Measurements from ENCODE around the gene SLC39A8.
"Not testable (repeated sequence)": the region's sequence is repeated elsewhere in the genome, so short reads cannot be mapped to it uniquely, and the experiment has no call there.

The SLC39A8 gene

GRCh38 chr4:102344954-102345794, at the start of gene SLC39A8:
SLC39A8 (minus strand) TSS chr4:102345482; CDS start chr4:102344662, 820 bp downstream.
- DNase-seq = peak; percentile 86

DNA sequence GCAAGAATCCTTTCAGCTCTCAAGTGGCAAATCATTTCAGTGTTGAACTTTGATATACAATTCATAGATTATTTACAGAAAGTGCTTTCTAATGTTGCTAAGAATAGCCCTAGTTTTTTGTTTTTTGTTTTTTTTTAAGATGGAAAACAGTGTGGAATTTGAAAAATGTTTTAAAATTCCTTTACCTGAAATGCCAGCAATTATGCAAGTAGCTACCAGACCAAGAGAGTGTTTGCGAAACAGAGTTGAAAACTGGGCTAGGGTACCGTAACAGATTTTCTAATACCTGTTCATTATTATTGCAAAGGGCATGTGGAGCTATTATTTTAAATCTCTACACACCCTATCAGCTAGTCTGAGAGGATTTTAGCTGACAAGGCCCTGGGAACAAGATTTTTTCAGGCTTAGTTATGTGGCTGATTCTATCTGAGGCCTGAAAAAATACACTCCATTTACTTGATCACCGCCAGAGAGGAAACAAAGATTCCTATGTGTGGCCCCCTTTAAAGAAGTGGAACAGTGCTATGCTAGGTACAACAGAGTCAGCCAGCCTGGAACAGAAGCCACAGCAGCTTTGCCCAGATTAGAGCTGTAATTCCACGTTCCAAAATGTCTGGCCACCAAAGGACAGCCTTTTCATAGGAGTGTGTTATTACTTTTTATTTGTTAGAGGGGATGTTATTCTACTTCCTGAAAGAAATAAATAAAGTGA, 46.9 kb upstream of the SLC39A8 start:
- no peak for DNase-seq

DNA sequence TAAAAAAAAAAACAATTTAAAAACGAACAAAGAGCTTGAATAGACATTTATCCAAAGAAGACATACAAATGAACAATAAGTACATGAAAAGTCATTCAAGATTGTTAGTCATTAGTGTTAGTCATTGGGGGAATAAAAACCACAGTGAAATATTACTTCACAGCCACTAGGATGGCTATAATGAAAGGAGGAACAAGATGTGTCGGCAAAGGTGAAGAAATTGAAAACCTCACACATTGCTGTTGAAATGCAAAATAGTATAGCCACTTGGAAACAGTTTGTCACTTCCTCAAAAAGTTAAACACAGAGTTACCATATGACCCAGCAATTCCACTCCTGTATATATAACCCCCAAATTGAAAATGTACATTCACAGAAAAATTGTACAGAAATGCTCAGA, 45.2 kb upstream of the SLC39A8 start:
- DNase-seq = peak; percentile 20

- no peak for DNase-seq
These were observed 43.3 kb upstream of the SLC39A8 start for GRCh38 chr4:102388611-102389010.

- DNase-seq = no peak
These were observed 42.4 kb upstream of the SLC39A8 start for GRCh38 chr4:102387552-102388150.

GRCh38 chr4:102386966-102387365, 41.7 kb upstream of the SLC39A8 start:
- no peak for DNase-seq

- DNase-seq = not testable (repeated sequence)
These were observed 35.0 kb upstream of the SLC39A8 start for GRCh38 chr4:102380253-102380652.

DNA sequence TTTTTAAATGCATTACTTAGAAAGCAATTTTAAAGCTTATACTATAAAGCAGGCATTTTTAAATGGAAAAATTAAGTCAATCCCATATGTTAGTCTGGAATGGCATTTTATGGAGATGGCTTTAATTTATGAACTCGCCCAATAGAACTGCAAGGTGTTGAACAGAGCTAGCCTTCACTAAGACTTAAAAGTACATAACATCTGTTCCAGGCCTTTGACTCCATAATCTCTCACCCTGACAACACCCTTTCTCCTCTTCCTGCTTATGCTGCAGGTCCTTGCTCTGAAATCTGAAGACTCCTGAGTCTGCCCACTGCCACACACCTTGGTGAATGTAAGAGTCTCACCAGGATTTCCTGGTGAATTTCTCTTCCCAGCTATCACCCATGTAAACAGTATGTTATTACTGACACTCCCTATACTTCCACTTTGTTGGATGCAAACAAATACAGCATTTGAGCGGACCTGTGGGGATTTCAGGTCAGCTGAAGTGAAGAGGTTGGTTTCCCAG, 17.7 kb upstream of the SLC39A8 start:
- DNase-seq = no peak

- DNase-seq = no peak
These were observed 12.8 kb upstream of the SLC39A8 start for GRCh38 chr4:102358128-102358527.

GRCh38 chr4:102357637-102358036, 12.4 kb upstream of the SLC39A8 start:
- not testable (repeated sequence) for DNase-seq

- no peak for DNase-seq
These were observed 11.4 kb upstream of the SLC39A8 start for GRCh38 chr4:102356562-102357202.

- DNase-seq = no peak
These were observed 10.5 kb upstream of the SLC39A8 start for GRCh38 chr4:102355748-102356147.

DNA sequence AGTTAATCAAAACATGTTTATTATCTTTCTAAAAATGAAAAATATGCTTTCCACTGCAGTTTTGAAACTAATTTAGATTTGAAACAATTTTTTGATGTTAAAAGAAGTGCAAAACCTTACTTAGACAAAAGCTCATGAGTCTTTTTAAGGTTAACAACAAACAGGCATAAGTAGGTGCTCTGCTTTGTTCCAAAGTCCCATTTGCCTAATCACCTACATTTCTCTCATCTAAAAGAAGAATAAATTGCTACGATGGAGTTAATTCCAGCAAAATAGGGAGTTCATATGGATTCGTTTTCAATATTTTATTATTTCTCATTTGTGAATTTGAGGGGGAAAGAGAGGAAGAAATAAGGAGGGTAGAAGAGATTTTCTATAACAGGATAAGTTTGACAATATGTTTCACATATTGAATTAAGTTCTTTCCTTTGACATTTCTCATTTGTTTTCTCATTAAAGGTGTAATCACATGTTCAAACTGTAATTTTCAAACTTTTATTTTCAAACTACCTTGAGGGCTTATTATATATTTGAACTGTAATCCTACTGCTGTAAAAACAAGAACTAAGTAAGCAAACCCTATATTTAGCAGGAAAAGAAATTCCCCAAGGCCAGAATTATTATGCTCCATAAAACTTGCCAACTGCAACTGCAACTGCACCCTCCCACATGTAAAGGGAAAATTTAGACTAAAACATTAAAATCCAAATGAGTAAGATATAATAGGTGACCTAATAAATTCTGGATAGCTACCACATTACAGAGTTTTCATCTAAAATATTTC, 9.6 kb upstream of the SLC39A8 start:
- no peak for DNase-seq

DNA sequence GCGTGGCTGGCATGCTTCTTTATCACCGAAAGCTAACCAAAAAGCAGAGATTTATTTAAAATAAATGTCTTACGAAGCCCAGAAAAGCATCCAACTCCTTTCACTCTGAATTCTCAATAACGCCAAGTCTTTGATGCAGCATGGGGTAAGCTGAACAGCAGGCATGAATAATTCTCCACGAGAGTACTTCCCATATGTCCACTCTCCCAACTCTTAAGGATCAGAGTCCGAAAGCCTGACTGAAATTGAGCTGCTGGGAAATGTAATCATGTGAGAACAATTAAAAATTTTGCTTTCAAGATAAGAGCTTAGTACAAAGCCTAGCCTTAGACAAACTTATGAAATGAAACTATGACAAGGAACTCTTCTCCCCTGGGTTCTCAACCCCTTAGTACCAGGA, 7.5 kb upstream of the SLC39A8 start:
- DNase-seq = no peak

DNA sequence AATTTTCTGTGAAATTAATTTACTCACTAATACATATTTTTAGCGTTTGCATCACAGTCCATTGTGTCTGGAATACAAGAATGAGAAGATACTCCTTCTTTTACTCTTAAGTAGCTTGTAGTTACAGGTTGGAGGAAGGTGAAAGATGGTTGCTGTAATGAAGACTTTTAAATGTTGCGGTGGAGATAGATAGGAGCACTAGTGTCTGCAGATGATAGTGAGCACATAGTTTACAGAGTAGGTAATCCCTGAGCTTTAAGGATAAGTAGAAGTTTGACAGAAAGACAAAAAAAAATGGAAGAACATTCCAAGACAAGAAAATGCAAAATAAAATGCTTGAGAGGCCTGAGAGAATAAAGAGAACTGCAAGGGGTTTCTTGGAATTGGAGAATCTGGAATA, 5.4 kb upstream of the SLC39A8 start:
- no peak for DNase-seq

GRCh38 chr4:102348701-102349100, 3.4 kb upstream of the SLC39A8 start:
- DNase-seq = no peak

DNA sequence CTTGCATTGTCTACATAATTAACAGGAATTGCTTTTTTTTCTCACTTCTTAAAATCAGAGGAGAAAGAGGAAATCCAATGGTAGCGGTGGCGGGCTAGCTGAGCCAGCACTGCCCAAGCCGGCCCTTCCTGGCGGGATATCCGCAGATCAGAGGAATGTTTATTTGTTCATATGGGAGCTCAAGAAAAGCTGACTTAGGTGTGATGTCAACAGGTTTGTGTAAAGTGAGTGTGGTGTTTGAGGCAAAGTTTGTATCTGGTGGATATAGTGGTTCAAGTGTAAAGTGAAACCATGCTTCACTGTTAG, 466 bp upstream of the SLC39A8 start:
- DNase-seq = peak; percentile 18

- peak; percentile 68 for DNase-seq
These were observed 745 bp downstream of the SLC39A8 start for GRCh38 chr4:102344520-102344953.

DNA sequence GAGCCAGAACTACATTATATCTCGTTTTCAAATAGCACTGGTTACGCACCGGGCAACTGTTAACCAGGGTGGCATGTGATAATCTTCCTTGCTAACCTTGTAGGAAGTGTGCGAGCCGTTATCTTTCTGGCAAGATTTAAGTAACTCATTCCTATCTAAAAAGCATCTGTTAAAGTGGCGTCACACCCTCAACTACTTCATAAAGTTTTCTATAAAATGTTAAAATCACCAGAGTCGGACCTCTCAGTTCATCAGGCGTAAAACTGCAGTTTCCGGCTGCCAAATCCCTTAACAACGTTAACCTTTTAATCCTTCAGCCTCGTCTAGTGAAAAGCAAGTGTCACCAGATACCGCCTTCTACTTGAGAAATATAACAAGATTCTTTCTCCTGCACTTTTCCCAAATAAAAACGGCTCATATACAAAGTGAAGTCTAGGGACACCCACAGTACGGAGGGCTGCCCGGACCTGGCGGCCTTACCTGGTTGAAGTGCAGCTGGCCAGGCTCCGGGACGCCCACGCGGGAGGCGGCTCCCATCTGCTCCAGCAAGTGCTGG, 1.2 kb downstream of the SLC39A8 start:
- DNase-seq = peak; percentile 26

- no peak for DNase-seq
These were observed 2.7 kb downstream of the SLC39A8 start for GRCh38 chr4:102342404-102343074.

GRCh38 chr4:102341201-102341600, 4.1 kb downstream of the SLC39A8 start:
- DNase-seq = no peak
